UCSD-AML1 (cell line): Measurements from ENCODE around the gene ARL8A.
A peak's percentile ranks its signal among the peaks of the same experiment; 100 is the strongest.
"Not testable (repeated sequence)": the region's sequence is repeated elsewhere in the genome, so short reads cannot be mapped to it uniquely, and the experiment has no call there.

ENCODE experiments used
- DNase-seq: peaks from one replicate; lab custom pipeline; 2025; ENCODE audit not compliant: unreplicated experiment; lab: John Stamatoyannopoulos, UW

Gene ARL8A

DNA sequence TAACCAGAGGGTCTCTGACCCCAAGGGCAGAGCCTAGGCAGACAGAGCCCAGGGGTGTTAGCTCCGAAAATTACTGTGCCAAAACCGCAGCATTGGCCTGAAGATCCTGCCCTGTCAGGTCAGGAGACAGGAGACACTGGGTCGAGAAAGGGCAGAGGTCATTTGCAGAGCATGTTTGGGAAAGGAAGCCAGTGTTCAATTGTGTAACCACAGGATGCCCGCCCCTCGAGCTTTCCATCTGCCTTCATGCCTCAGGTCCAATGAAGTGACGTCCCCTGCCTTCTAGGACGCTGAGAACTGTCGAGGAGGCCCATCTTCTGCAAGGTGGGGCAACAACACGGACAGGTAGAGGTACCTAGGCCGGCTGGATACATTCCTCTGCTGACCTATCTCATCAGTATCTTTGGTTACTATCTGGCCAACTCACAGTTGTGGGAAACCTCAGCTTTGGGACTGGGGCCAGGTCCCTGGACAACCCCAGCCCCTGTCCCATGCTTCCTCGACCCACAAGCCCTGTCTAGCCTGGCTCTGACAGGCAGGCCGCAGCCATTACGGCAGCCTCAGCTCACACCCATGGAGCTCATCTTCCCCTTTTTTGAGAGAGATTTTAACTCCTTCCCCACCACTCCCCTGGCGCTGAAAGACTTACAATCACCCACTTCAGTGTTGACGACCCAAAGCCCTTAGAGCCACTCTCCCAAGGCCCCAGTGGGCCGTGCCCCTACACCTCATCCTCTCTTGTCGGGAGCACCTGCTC is 1.3 kb downstream of the ARL8A start:
- DNase-seq, result peak; percentile 65

DNA sequence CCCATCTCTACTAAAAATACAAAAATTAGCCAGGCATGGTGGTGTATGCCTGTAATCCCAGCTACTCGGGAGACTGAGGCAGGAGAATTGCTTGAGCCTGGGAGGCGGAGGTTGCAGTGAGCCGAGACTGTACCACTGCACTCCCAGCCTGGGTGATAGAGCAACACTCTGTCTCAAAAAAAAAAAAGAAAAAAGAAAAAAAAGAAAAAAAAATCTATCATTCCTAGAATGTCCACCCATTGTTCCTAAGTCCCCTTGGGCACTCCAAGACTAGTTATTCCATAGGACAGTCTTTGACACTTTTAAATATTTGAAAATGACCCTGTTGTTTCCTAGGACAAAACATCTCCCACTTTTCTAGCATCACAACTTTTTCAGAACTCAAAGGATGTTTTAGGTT is 3.1 kb downstream of the ARL8A start:
- DNase-seq, result not testable (repeated sequence)

DNA sequence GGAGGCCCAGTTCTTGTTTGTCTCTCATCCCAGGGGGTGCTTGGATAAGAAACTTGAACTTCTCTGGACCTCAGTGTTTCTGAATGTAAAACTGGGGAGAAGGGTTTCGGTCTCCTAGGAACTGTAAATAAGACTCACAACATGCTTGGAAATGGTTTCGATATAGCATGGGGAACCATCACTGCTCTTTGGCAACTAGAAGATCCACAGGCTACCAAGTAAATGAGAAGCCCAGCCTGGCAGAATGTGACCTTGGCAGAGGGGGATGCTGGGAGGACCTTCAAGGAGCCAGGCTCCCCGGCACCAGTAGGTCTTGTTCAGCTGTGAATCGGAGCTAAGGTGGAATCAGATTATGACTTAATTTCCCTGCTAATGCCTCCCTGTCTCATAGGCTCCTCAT is 3.7 kb downstream of the ARL8A start:
- no peak for DNase-seq

DNA sequence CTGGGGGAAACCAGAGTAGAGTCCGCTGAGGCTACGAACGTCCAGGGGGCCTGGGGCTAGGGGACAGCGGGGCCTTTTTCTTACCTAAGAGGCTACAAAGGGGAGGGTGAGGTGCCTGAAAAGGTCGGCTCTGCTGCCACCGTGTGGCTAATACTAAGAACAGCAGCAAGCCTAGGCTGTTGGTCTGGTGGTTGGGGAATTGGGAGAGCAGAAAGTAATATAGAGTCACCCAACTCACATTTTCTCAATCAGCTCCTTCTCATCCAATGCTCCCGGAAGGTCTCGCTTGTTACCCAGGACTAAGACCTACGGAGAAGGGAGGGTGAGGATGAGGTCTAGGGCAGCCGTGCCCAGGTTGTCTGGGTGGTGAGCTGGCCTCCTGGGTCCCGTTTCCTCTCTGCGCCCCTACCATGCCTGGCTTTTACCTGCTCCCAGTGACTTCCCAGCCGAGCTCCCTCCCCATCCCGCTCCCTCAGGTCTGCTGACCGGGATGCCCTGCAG is 9.3 kb downstream of the ARL8A start:
- peak; percentile 48 for DNase-seq

DNA sequence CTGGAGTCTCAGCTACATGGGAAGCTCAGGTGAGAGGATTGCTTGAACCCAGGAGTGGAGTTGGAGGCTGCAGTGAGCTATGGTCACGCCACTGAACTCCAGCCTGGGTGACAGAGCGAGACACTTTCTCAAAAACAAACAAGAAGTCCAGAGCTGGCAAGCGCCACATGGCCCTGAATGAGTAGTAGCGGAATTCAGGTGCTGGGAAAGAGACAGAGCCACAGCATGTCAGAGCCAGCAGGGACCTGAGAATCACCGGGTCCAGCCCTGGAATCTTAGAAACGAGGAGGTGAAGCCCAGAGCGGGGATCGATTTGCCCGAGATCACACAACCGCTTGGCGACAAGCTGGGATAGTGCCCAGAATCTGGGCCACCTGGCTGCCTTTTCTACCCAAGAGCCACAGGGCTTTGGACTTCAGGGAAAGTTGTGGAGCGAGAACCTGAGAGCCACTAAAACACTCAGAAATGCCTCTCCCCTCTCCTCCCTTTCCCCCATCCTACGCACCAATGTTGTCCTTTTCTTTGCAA is 9.8 kb downstream of the ARL8A start:
- DNase-seq, result no peak

DNA sequence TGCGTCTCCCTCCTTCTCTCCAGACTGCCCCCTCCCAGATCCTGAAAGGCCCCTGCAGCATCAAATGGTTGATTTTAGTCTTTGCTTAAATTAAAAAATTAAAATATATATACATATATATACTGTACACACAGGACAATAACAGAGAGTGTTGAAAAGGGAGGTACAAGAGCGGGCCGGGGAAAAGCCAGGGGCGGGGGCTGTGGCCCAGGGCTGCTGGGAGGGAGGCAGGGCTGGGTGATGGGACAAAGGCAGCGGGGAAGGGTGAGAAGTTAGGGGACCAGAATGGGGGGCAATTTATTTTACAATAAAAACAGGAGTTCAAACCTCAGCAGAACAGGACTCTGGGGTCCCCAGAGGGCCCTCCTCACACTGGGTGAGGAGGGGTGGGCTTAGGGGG is 10.5 kb downstream of the ARL8A start:
- no peak for DNase-seq

DNA sequence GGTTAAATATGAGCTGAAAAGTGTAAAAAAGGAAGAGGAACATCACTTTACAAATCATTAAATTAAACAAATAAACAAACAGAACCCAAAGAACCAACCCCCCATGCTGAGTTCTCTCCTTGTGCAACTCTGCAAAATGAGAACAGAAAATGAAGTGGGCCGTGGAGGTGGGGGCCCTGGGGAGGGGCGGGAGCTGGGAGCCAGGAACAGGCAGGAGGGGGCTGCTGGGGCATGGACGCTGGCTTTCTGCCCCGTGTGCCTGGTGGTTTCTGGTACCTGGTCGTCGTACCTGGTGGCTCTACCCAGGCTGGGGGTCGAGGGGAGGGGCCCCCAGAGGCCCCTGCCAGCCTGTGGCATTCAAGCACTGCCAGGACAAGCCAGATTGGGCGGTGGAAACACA is 11.0 kb downstream of the ARL8A start:
- DNase-seq, result no peak

DNA sequence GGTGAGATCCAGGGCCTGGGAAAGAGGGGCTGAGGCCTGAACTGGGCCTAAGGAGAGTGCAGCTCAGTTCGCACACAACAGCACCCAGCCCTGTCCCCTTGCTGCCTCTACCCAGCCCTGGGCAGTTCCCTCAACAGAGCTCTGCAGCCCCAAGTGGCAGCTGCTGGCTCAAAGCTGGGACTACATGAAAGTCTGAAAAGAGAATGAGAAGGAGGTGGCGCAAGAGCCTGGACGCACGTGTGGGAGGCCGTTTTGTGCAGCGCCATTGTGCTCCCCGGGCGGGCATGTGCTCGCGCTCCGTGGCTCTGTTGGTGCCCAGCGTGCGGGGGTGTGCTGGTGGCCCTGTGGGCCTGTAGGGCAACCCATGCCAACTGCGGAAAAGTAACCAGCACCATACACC is 11.5 kb downstream of the ARL8A start:
- no peak for DNase-seq

DNA sequence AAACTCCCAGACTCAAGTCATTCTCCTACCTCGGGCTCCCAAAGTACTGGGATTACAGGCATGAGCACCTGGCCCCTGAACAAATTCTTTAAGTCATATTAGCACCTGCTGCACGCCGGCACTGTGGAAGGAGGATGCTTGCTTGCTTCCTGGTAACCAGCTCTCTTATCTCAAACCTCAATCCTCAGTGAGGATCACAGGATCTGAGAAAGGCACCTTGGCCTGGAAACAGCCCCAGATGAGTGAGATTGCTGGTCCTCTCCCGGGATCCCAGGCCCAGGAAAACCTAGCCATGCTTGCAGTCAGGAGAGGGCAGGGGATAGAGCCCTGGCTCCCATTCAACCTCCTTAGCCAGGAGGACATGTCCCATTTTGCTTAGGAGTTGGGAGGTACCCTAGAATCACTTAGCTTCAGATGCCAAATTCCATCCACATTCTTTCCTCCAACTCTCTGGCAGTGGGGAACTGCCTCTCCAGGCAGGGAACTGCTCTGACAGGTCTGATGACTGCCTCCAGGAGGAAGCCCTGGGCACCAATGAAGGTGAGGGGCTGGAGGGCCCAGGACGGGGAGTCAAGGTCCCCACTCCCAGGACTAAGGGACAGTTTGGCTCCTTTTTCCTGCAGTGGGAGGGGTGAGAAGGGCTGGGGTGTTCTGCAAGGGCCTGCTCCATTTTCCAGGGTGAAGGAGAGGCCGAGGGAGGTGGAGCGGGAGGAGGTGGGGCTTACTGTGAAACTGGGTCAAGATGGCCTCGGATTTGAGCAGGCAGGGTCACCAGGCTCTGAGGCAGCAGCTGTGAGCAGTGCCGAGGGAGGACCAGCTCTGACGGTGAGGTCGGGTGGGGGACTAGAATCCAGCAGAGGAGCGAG is 12.3 kb downstream of the ARL8A start:
- no peak for DNase-seq

DNA sequence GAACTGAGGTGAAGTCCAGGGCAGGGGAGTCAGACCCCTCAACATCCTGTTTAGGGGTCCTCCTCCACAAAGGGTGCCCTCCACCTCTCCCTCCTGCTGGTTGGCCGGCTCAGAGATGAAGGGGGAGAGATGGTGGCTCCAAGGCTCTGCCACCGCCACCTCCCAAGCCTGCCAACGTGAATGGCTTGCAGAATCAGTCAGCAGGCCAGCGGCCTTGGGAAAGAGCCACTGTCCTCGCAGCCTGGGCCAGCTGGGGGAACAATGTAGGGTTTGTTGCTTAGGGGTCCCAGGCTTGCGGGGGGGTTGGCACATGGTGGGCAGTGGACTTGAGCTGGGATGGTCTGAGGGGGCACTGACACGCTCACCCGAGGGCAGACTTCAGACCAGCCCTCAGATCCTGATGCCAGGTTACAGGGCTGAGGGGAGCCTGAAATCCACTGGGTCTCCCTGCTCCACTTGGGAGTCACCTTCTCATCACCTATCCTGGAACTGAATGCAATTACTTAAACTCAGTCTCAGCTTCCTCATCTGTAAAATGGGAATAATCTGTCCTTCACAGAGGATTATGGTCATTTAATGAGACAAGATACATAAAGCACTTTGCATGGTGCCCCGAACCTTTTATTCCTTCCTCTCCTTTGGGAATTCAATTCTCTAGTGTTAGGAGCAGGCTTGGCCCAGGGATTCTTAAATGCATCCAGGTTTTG is 13.6 kb downstream of the ARL8A start:
- no peak for DNase-seq

DNA sequence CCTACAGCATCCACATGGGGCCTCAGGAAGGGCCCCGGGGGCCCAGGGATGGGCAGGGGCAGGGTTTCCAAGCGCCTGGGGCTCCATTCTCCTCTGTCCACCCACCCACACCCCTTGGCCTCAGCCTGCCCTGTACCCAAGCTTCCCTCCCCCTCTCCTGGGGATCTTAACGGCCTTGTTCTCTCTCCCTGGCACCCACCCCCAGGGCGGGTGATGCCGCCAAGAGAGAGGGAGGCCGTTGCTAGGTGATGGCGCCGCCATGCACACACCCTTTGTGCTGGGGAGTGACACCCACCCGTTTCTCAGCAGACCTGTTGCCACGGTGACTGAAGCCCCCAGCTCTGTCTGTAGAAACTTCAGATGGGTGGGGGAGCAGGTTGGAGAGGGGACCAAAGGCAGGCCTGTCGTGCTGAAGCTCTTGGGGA is 14.2 kb downstream of the ARL8A start:
- no peak for DNase-seq

DNA sequence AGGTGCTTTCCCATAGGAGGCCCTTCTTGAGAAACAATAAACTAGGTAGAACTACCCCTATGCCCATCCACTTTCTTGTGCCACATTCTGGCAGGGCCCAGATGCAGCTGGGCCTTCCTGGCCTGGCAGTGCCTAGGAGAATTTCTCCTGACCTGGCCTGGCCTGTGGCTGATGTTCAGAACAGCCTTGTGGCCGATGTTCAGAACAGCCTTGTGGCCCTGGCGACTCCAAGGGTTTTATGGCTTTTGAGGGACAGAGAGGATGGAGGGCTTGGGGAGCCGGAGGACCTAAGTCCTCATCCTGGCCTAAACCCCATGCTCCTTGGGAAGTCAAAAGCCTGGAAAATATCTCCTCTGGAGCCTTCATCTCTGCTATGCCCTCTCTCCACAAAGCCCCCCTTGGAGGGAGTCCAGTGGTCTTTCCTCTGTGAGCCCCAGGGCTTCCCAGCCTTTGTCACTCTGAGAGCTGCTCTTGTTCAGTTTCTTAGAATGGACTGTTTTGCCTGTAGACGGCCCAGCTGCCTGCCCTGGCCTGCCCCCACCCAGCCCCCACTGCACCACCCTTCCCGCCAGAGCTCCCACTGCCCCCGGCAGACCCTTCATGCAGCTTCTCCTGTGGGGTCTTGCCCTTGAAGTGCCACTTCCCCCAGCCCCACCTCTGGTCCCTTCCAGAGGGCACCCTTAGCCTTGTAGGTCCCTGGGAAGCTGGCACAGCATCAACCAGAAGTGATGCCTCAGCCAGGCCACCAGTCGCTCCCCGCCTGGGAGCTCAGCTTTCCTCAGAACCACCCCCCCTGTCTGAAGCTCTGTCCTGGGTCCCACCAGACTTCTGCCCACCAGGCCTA is 14.9 kb downstream of the ARL8A start:
- no peak for DNase-seq

DNA sequence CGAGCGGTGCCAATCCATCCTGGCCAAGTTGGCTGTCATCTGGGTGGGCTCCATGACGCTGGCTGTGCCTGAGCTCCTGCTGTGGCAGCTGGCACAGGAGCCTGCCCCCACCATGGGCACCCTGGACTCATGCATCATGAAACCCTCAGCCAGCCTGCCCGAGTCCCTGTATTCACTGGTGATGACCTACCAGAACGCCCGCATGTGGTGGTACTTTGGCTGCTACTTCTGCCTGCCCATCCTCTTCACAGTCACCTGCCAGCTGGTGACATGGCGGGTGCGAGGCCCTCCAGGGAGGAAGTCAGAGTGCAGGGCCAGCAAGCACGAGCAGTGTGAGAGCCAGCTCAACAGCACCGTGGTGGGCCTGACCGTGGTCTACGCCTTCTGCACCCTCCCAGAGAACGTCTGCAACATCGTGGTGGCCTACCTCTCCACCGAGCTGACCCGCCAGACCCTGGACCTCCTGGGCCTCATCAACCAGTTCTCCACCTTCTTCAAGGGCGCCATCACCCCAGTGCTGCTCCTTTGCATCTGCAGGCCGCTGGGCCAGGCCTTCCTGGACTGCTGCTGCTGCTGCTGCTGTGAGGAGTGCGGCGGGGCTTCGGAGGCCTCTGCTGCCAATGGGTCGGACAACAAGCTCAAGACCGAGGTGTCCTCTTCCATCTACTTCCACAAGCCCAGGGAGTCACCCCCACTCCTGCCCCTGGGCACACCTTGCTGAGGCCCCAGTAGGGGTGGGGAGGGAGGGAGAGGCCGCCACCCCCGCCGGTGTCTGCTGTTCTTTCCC is 16.5 kb downstream of the ARL8A start:
- DNase-seq, result no peak

DNA sequence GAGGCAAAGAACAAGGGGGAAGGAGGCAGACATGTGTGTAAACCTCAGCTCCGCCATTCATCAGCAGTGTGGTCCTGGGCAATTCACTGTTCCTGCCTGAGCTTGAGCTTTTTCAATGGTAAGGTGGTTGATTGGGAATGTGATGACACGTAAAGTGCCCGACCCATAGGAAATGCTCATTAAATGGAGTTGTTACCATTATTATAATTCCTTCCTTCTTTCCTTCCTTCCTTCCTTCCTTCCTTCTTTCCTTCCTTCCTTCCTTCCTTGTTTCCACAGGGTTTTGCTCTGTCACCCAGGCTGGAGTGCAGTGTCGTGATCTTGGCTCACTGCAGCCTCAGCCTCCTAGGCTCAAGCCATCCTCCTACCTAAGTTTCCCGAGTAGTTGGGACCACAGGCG is 17.5 kb downstream of the ARL8A start:
- DNase-seq, result no peak

DNA sequence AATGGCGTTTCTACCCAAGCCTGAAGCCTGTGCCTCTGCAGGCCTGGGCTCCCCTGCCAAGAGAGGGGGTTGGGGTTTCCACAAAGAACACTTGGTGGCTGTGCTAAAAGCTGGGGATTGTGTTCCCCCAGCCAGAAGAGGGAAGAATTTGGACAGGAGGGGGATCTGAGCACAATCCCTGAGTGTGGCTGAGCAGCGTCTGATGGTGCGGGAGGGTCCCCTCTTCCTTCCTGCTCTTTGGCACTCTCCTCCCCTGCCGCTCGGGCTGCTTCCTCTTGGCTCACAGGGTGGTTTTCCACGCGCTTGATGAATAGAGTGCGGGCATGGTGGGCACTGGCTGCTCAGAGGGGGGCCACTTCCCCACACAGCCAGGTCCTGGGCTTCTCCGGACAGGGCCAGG is 18.1 kb downstream of the ARL8A start:
- DNase-seq, result peak; percentile 54

DNA sequence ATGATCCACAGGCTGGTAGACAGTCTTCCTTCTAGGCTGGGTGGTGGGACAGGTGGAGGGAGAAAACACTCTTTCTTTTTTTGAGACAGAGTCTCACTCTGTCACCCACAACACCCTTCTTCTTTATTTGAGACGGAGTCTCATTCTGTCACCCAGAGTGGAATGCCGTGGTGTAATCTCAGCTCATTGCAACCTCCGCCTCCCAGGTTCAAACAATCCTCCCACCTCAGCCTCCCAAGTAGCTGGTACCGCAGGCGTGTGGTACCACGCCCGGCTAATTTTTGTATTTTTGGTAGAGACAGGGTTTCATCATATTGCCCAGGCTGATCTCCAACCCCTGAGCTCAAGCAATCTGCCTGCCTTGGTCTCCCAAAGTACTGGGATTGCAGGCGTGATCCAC is 18.9 kb downstream of the ARL8A start:
- DNase-seq, result no peak

DNA sequence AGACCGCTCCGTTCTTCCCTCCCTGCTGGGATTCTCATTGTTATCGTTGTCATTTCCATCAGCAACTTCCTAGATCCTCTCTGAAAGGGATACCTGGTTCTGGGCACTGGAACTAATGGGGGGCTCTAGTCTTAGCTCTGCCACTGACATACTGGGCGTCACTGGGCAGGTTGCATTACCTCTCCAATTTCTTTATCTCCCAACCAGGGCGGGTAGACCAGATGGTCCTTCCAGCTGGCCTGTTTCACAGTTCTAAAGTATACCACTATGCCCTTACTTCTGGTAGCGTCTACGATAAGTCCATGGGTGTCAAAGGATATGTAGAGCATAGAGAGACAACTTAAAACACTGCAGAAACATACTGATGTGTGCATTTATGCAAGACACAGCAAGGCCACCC is 20.4 kb downstream of the ARL8A start:
- DNase-seq, result no peak

DNA sequence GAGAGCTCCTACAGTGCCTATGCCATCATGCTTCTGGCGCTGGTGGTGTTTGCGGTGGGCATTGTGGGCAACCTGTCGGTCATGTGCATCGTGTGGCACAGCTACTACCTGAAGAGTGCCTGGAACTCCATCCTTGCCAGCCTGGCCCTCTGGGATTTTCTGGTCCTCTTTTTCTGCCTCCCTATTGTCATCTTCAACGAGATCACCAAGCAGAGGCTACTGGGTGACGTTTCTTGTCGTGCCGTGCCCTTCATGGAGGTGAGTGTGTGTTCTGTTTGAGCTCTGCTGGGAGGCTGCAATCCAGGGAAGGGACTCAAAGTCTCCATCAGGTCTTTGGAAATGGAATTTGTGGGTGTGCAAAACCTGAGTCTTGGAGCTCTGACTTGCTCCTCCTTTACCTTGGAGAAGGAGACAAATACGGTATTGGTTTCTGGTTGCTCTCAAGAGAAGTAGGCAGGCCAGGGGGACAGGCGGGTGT is 21.2 kb downstream of the ARL8A start:
- no peak for DNase-seq

DNA sequence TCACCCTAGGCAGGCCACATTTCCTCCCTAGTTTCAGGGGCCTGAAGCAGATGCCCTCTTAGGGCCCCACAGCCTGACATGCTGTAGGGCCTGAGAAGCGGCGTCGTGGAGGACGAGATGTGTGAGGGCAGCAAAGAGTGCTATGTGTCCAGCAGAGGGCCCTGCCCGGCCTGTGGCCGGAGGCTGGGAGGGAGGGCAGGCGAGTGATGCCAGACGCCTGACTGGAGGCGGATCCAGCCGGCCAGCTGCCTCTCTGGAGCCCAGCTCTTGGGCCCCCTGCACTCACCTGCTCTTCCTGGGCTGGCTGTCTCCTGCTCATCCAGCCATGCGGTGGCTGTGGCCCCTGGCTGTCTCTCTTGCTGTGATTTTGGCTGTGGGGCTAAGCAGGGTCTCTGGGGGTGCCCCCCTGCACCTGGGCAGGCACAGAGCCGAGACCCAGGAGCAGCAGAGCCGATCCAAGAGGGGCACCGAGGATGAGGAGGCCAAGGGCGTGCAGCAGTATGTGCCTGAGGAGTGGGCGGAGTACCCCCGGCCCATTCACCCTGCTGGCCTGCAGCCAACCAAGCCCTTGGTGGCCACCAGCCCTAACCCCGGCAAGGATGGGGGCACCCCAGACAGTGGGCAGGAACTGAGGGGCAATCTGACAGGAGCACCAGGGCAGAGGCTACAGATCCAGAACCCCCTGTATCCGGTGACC is 21.8 kb downstream of the ARL8A start, which contains the start of gene GPR37L1:
GPR37L1 (plus strand) TSS at position 279 of the 697 bp plus-strand sequence; CDS start at position 326, 47 bp downstream.
- DNase-seq, result no peak
